BE2C (cell line): ENCODE data around the gene TPST2.

Source experiments
- DNase-seq: peaks from one replicate; pipeline ENCODE4 v3.0.0-alpha.2; 2020
- H3K27me3 ChIP-seq: fragments of 250-450 bp; sonication (Bioruptor Pico); 2 replicates; pipeline ENCODE4 v1.5.1; 2020; ENCODE audit warnings: mild to moderate bottlenecking
- H3K36me3 ChIP-seq: fragments of 250-450 bp; sonication (Bioruptor Pico); 2 replicates; pipeline ENCODE4 v1.5.1; 2020; ENCODE audit warnings: mild to moderate bottlenecking
- H3K4me1 ChIP-seq: fragments of 250-450 bp; sonication (Bioruptor Pico); 2 replicates; pipeline ENCODE4 v1.5.1; 2020
- H3K4me3 ChIP-seq: 2 replicates; pipeline ENCODE4 v1.5.1; 2011; ENCODE audit warnings: low read depth, low read length
- H3K9me3 ChIP-seq: fragments of 250-450 bp; sonication (Bioruptor Pico); 2 replicates; pipeline ENCODE4 v1.5.1; 2020
- TF ChIP-seq, protein P1 (sequence below): IDR thresholded peaks from 2 replicates; pipeline ENCODE4 v1.5.1; 2012; ENCODE audit warnings: mild to moderate bottlenecking, low read depth, low read length

TPST2 gene

DNA sequence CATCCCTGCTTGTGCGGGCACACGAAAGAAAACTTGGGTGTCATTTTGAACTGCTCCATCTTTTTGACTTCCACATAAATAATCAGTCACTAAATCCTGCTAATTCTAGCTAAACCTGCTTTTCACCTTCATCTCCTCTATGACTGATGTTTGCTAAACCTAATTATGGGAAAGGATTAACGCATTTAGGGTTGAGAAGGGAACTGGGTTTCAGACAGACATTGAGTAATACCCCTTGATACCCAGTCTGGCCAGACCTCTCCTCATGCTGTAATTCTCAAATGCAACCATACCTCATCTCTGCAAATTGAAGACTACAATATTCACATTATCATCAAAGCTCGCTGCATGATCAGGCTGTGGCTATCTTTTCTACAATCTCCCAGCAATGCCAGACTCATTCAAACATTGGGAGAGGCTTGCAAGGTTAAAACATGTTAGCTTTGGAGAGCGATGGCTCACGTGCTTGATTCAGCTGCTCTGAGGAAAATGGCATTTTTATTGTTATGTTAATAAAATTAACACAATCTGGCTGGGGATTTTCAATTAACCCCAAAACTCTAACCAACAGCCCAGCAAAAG, 108.7 kb downstream of the TPST2 start:
- no peaks in the 10 kb centered on the region for H3K9me3 ChIP-seq
- H3K36me3 ChIP-seq: peaks cover 9% of the 10 kb centered on the region
- TF ChIP-seq, protein P1, sequence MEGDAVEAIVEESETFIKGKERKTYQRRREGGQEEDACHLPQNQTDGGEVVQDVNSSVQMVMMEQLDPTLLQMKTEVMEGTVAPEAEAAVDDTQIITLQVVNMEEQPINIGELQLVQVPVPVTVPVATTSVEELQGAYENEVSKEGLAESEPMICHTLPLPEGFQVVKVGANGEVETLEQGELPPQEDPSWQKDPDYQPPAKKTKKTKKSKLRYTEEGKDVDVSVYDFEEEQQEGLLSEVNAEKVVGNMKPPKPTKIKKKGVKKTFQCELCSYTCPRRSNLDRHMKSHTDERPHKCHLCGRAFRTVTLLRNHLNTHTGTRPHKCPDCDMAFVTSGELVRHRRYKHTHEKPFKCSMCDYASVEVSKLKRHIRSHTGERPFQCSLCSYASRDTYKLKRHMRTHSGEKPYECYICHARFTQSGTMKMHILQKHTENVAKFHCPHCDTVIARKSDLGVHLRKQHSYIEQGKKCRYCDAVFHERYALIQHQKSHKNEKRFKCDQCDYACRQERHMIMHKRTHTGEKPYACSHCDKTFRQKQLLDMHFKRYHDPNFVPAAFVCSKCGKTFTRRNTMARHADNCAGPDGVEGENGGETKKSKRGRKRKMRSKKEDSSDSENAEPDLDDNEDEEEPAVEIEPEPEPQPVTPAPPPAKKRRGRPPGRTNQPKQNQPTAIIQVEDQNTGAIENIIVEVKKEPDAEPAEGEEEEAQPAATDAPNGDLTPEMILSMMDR: no peak
- H3K4me1 ChIP-seq: peaks cover 2% of the 10 kb centered on the region; the same call in 1 of the 2 replicates
- H3K27me3 ChIP-seq: no peaks in the 10 kb centered on the region
- no peak for DNase-seq
- H3K4me3 ChIP-seq: peak overlapping the region; percentile 2; the same call in 1 of the 2 replicates

- Histone ChIP-seq H3K4me3 (no peak overlapping the region), H3K36me3 (peaks cover 9% of the 10 kb centered on the region), H3K9me3 (no peaks in the 10 kb centered on the region), H3K4me1 (peaks cover 2% of the 10 kb centered on the region; the same call in 1 of the 2 replicates), H3K27me3 (no peaks in the 10 kb centered on the region)
- no peak for DNase-seq
- TF ChIP-seq, protein P1: no peak
Measured at GRCh38 chr22:26480611-26480932, 109.4 kb downstream of the TPST2 start.

- TF ChIP-seq, protein P1: no peak
- Histone ChIP-seq H3K4me3 (peak overlapping the region; percentile 2), H3K9me3 (no peaks in the 10 kb centered on the region), H3K36me3 (peaks cover 9% of the 10 kb centered on the region), H3K27me3 (no peaks in the 10 kb centered on the region), H3K4me1 (peaks cover 2% of the 10 kb centered on the region; the same call in 1 of the 2 replicates)
- DNase-seq: no peak
Measured at GRCh38 chr22:26479792-26480610, 109.9 kb downstream of the TPST2 start.

GRCh38 chr22:26479043-26479791, 110.7 kb downstream of the TPST2 start:
- TF ChIP-seq, protein P1: no peak
- Histone ChIP-seq H3K4me3 (peak overlapping the region; percentile 2), H3K9me3 (no peaks in the 10 kb centered on the region), H3K4me1 (peaks cover 2% of the 10 kb centered on the region; the same call in 1 of the 2 replicates), H3K36me3 (peaks cover 9% of the 10 kb centered on the region), H3K27me3 (no peaks in the 10 kb centered on the region)
- DNase-seq: no peak

- Histone ChIP-seq H3K4me3 (no peak overlapping the region), H3K27me3 (no peaks in the 10 kb centered on the region), H3K9me3 (no peaks in the 10 kb centered on the region), H3K36me3 (peaks cover 19% of the 10 kb centered on the region), H3K4me1 (peaks cover 2% of the 10 kb centered on the region; the same call in 1 of the 2 replicates)
- no peak for DNase-seq
- TF ChIP-seq, protein P1: no peak
Measured at GRCh38 chr22:26477341-26477731, 112.6 kb downstream of the TPST2 start.
